Eye (tissue), 1 donor: ENCODE results near the gene PDE11A.

Source experiments
- DNase-seq: peaks from one replicate; pipeline ENCODE4 v3.0.0-alpha.2; 2015

The PDE11A gene

GRCh38 chr2:177665328-177665727 is 407.2 kb downstream of the PDE11A start:
- no peak for DNase-seq

- DNase-seq = no peak
Measured at GRCh38 chr2:177662895-177663294, 409.7 kb downstream of the PDE11A start.

- no peak for DNase-seq
Measured at GRCh38 chr2:177660742-177661141, 411.8 kb downstream of the PDE11A start.

GRCh38 chr2:177658309-177658708 is 414.3 kb downstream of the PDE11A start:
- DNase-seq = no peak

GRCh38 chr2:177651833-177652232 is 420.7 kb downstream of the PDE11A start:
- DNase-seq = peak; percentile 73

- no peak for DNase-seq
Measured at GRCh38 chr2:177649568-177650518, 422.7 kb downstream of the PDE11A start.

GRCh38 chr2:177646791-177647190 is 425.8 kb downstream of the PDE11A start:
- DNase-seq = no peak

GRCh38 chr2:177646241-177646640 is 426.3 kb downstream of the PDE11A start:
- no peak for DNase-seq

- DNase-seq = no peak
Measured at GRCh38 chr2:177641331-177641730, 431.2 kb downstream of the PDE11A start.

- DNase-seq = no peak
Measured at GRCh38 chr2:177640423-177640822, 432.2 kb downstream of the PDE11A start.

- DNase-seq = no peak
Measured at GRCh38 chr2:177639262-177639914, 433.2 kb downstream of the PDE11A start.

GRCh38 chr2:177638507-177638906 is 434.1 kb downstream of the PDE11A start:
- no peak for DNase-seq

- DNase-seq = no peak
Measured at GRCh38 chr2:177636672-177637071, 435.9 kb downstream of the PDE11A start.

GRCh38 chr2:177635696-177636095 is 436.9 kb downstream of the PDE11A start:
- no peak for DNase-seq

- DNase-seq = peak; percentile 28
Measured at GRCh38 chr2:177633910-177634294, 438.7 kb downstream of the PDE11A start.

- no peak for DNase-seq
Measured at GRCh38 chr2:177633111-177633510, 439.5 kb downstream of the PDE11A start.

- DNase-seq = no peak
Measured at GRCh38 chr2:177631680-177632079, 440.9 kb downstream of the PDE11A start.

GRCh38 chr2:177629357-177630024 is 443.1 kb downstream of the PDE11A start:
- no peak for DNase-seq

GRCh38 chr2:177628831-177629230 is 443.7 kb downstream of the PDE11A start:
- DNase-seq = no peak

GRCh38 chr2:177625744-177626650 is 446.6 kb downstream of the PDE11A start:
- peak; percentile 75 for DNase-seq

- DNase-seq = peak; percentile 83
Measured at GRCh38 chr2:177622521-177622920, 450.1 kb downstream of the PDE11A start.

GRCh38 chr2:177619986-177620385 is 452.6 kb downstream of the PDE11A start:
- no peak for DNase-seq
